OCI-LY3 (cell line): ENCODE results near the gene MDGA2.
A peak's percentile ranks its signal among the peaks of the same experiment; 100 is the strongest.

Source experiments
- H2AFZ ChIP-seq: fragments of 200-600, 300-600 bp; shearing (Covaris generic); 2 replicates; pipeline ENCODE4 v1.6.0; 2014; ENCODE audit warnings: antibody characterized with exemption, low read depth, low read length
- H3K27ac ChIP-seq: fragments of 200-600, 300-600 bp; sonication (generic); 2 replicates; pipeline ENCODE4 v1.5.1; 2014; ENCODE audit warnings: mild to moderate bottlenecking, low read length, moderate library complexity, mixed read lengths
- H3K27me3 ChIP-seq: fragments of 200-600, 300-600 bp; sonication (generic); 2 replicates; pipeline ENCODE4 v1.6.1; 2014; ENCODE audit warnings: low read depth, low read length, mixed read lengths
- H3K36me3 ChIP-seq: fragments of 200-600, 300-600 bp; sonication (generic); replicated peaks from 2 replicates; pipeline ENCODE3; 2014; ENCODE audit warnings: low read depth, low read length, mixed read lengths
- H3K4me1 ChIP-seq: fragments of 300-600, 200-600 bp; sonication (generic); 2 replicates; pipeline ENCODE4 v1.6.1; 2014; ENCODE audit warnings: low read length, mixed read lengths
- H3K4me2 ChIP-seq: fragments of 200-600, 300-600 bp; sonication (generic); 2 replicates; pipeline ENCODE4 v1.6.1; 2014; ENCODE audit warnings: low read length, mixed read lengths
- H3K4me3 ChIP-seq: fragments of 300-600, 200-600 bp; sonication (generic); 2 replicates; pipeline ENCODE4 v1.5.1; 2014; ENCODE audit warnings: antibody characterized with exemption, mild to moderate bottlenecking, low read length, moderate library complexity
- H3K79me2 ChIP-seq: fragments of 300-600, 200-600 bp; shearing (Covaris generic); 2 replicates; pipeline ENCODE4 v1.6.1; 2014; ENCODE audit warnings: mild to moderate bottlenecking, low read length, mixed read lengths
- H3K9ac ChIP-seq: fragments of 300-600, 200-600 bp; shearing (Covaris generic); 2 replicates; pipeline ENCODE4 v1.6.0; 2014; ENCODE audit warnings: mild to moderate bottlenecking, low read length, moderate library complexity
- H3K9me3 ChIP-seq: fragments of 200-600, 300-600 bp; shearing (Covaris generic); 2 replicates; pipeline ENCODE4 v1.6.1; 2014; ENCODE audit warnings: low read length, mixed read lengths; ENCODE audit not compliant: insufficient read depth
- H4K20me1 ChIP-seq: fragments of 200-600, 300-600 bp; sonication (generic); 2 replicates; pipeline ENCODE4 v1.6.1; 2016; ENCODE audit warnings: low read length, mixed read lengths; ENCODE audit not compliant: insufficient read depth
- CTCF ChIP-seq: fragments of 200-600, 300-600 bp; sonication (generic); IDR thresholded peaks from 2 replicates; pipeline ENCODE4 v1.5.1; 2014; ENCODE audit warnings: antibody characterized with exemption, low read length, low read depth
- EZH2phosphoT487 ChIP-seq: fragments of 200-600 bp; shearing (Covaris generic); IDR thresholded peaks from 2 replicates; pipeline ENCODE4 v1.6.1; 2018; ENCODE audit warnings: antibody characterized with exemption, mixed run types, low read depth

The MDGA2 gene

DNA sequence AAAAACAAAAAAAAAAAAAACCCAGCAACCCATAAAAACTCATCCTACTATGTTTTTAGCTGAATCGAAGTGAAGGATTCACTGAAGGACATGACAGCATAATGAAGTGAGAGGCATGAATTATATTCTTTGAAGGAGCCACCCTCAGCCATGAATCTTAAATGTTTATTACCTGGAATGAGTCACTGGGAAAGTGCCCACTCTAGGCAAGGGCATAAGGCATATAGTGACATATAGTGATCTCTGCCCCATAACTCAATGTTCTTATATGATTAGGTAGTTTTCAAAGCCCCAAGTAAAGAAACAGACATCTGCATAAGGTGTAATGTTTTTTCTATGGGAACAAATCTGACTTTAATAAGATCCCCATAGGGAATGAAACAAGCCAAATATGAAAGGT is 79.9 kb downstream of the MDGA2 start:
- peaks cover 5% of the 10 kb centered on the region for H3K9me3 ChIP-seq
- H3K27ac ChIP-seq, result peak overlapping the region; percentile 86
- TF ChIP-seq CTCF, result no peak
- no peak for TF ChIP-seq EZH2phosphoT487
- no peak overlapping the region for H2AFZ ChIP-seq
- no peaks in the 10 kb centered on the region for H3K27me3 ChIP-seq
- H3K4me3 ChIP-seq, result peak overlapping the region; percentile 15; the same call in 1 of the 2 replicates
- H4K20me1 ChIP-seq, result no peaks in the 10 kb centered on the region
- peak overlapping the region; percentile 51 for H3K4me2 ChIP-seq
- H3K4me1 ChIP-seq, result peaks cover 44% of the 10 kb centered on the region
- peak overlapping the region; percentile 7; the same call in 1 of the 2 replicates for H3K9ac ChIP-seq
- no peaks in the 10 kb centered on the region for H3K79me2 ChIP-seq
- H3K36me3 ChIP-seq, result peaks cover 24% of the 10 kb centered on the region

DNA sequence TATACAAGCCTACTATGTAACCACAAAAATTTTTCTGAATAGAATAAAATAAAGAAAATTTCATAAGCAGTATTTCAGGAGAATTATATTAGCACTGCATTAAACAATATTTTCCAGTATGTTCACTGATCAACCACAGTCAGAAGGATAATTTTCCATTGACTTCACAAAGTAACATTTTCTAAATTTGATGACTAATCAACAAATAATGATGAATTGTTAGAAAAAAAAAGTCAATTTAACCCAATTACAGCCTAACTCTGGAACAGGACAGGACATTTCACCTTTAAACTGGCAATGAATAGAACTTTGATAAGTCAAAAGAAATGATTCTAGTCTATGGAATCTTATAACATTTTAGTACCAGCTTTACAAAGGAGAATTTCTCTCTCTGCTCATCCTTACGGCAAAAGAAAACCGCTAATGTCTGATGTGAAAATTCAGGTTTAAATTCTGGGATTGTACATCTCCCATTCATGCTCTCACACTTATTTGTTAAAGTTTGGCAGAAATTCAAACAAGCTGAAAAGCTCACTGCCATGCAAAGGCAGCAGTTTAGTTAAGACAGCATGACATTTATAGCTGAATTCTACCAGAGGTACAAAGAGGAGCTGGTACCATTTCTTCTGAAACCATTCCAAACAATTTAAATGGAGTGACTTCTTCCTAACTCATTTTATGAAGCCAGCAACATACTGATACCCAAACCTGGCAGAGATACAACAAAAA is 84.5 kb downstream of the MDGA2 start:
- peaks cover 18% of the 10 kb centered on the region for H3K4me1 ChIP-seq
- H3K79me2 ChIP-seq, result no peaks in the 10 kb centered on the region
- peaks cover 9% of the 10 kb centered on the region for H3K36me3 ChIP-seq
- no peak overlapping the region for H2AFZ ChIP-seq
- TF ChIP-seq CTCF, result no peak
- TF ChIP-seq EZH2phosphoT487, result no peak
- no peaks in the 10 kb centered on the region for H4K20me1 ChIP-seq
- H3K4me2 ChIP-seq, result no peak overlapping the region
- H3K9me3 ChIP-seq, result no peaks in the 10 kb centered on the region; the same call in 1 of the 2 replicates
- no peak overlapping the region for H3K27ac ChIP-seq
- no peak overlapping the region for H3K9ac ChIP-seq
- no peak overlapping the region for H3K4me3 ChIP-seq
- no peaks in the 10 kb centered on the region for H3K27me3 ChIP-seq

- no peak for TF ChIP-seq EZH2phosphoT487
- TF ChIP-seq CTCF, result no peak
- H3K27me3 ChIP-seq, result no peaks in the 10 kb centered on the region
- H3K9ac ChIP-seq, result no peak overlapping the region
- H4K20me1 ChIP-seq, result no peaks in the 10 kb centered on the region
- H3K36me3 ChIP-seq, result no peaks in the 10 kb centered on the region
- no peaks in the 10 kb centered on the region for H3K79me2 ChIP-seq
- no peak overlapping the region for H3K4me2 ChIP-seq
- no peak overlapping the region for H3K4me3 ChIP-seq
- no peak overlapping the region for H2AFZ ChIP-seq
- no peaks in the 10 kb centered on the region for H3K9me3 ChIP-seq
- H3K27ac ChIP-seq, result no peak overlapping the region
- H3K4me1 ChIP-seq, result peaks cover 5% of the 10 kb centered on the region; the same call in 1 of the 2 replicates
Measured at GRCh38 chr14:47585447-47585846, 90.0 kb downstream of the MDGA2 start.

- Histone ChIP-seq H3K4me1 (no peaks in the 10 kb centered on the region), H3K79me2 (no peaks in the 10 kb centered on the region), H3K27me3 (no peaks in the 10 kb centered on the region), H3K4me2 (no peak overlapping the region), H3K9me3 (no peaks in the 10 kb centered on the region), H3K27ac (no peak overlapping the region), H2AFZ (no peak overlapping the region), H3K9ac (no peak overlapping the region), H4K20me1 (no peaks in the 10 kb centered on the region), H3K4me3 (no peak overlapping the region), H3K36me3 (no peaks in the 10 kb centered on the region)
- no peak for TF ChIP-seq EZH2phosphoT487
- TF ChIP-seq CTCF, result no peak
Measured at GRCh38 chr14:47567273-47567672, 108.1 kb downstream of the MDGA2 start.
